ENCODE measurements around the gene AADACL4. TPM values are rescaled to one million over a fixed set of nuclear protein-coding genes. Genes with fewer than 3 reads are reported as not detected.
"Not testable (repeated sequence)": the region's sequence is repeated elsewhere in the genome, so short reads cannot be mapped to it uniquely, and the experiment has no call there.

AADACL4 gene
- total RNA-seq, 4 donors from 2014 or later = not detected

DNA sequence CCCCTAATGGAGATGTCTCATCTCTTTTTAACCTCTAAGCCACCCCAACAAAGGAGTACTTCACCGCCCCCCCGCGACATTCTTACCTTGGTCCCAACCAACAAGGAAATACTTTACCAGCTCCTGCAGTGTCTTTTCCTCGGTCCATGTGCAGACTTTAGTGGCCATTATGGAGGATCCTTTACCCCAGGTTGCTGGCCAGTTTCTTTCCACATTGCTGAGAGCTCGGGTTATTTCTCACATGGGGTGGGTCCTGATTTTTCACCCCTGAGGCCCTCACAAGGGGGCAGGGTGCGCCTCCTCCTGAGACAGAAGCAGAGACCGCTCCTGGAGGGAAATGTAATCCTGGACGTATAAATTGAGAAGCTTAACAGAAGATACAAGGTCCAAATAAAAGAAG, 69.0 kb downstream of the AADACL4 start:
- no peak overlapping the region for H3K4me3 ChIP-seq

DNA sequence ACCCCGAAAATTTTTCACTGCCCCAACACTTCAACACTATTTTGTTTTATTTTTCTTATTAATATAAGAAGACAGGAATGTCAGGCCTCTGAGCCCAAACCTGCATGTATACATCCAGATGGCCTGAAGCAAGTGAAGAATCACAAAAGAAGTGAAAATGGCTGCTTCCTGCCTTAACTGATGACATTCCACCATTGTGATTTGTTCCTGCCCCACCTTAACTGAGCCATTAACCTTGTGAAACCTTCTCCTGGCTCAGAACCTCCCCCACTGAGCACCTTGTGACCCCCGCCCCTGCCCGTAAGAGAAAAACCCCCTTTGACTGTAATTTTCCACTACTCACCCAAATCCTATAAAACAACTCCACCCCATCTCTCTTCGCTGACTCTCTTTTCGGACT, 69.8 kb downstream of the AADACL4 start:
- 84 to 89% methylated on average over 3 to 5 of the region's 5 CpGs for WGBS, 2 donors (ENCODE audit: low coverage in 1 of 2)
- H3K27me3 ChIP-seq; intact Hi-C loops (cut with DNase I; ENCODE audit: low total_unique reads); in situ Hi-C loops (cut with MboI; ENCODE audit: low pct_ligation_motif_present in 1 of 4, low pct_unique_long_range_greater_than_20kb in 1 of 4, low sequenced_read_pairs in 3 of 4); H3K27ac ChIP-seq; H3K9me3 ChIP-seq; H3K4me1 ChIP-seq; DNase-seq; H3K36me3 ChIP-seq; H3K4me3 ChIP-seq: not testable (repeated sequence)

More for the DNA sequence above, 69.0 kb downstream of the AADACL4 start:
- intact Hi-C loops (cut with DNase I; ENCODE audit: low total_unique reads) = no loop called here
- H3K36me3 ChIP-seq = no peaks in the 10 kb centered on the region
- WGBS, 2 donors (ENCODE audit: low coverage in 1 of 2) = 82 to 92% methylated on average over 3 to 8 of the region's 8 CpGs
- in situ Hi-C loops (cut with MboI; ENCODE audit: low pct_ligation_motif_present in 1 of 4, low pct_unique_long_range_greater_than_20kb in 1 of 4, low sequenced_read_pairs in 3 of 4) = no loop called here
- H3K27me3 ChIP-seq = no peaks in the 10 kb centered on the region
- DNase-seq = no peak
- no peak overlapping the region for H3K27ac ChIP-seq
- H3K4me1 ChIP-seq = no peaks in the 10 kb centered on the region
- no peaks in the 10 kb centered on the region for H3K9me3 ChIP-seq
- TF ChIP-seq POLR2AphosphoS5 (IDR thresholded peaks at IDR 0.05) = no peak
- TF ChIP-seq POLR2A (IDR thresholded peaks at IDR 0.05) = no peak
- TF ChIP-seq, protein P1, sequence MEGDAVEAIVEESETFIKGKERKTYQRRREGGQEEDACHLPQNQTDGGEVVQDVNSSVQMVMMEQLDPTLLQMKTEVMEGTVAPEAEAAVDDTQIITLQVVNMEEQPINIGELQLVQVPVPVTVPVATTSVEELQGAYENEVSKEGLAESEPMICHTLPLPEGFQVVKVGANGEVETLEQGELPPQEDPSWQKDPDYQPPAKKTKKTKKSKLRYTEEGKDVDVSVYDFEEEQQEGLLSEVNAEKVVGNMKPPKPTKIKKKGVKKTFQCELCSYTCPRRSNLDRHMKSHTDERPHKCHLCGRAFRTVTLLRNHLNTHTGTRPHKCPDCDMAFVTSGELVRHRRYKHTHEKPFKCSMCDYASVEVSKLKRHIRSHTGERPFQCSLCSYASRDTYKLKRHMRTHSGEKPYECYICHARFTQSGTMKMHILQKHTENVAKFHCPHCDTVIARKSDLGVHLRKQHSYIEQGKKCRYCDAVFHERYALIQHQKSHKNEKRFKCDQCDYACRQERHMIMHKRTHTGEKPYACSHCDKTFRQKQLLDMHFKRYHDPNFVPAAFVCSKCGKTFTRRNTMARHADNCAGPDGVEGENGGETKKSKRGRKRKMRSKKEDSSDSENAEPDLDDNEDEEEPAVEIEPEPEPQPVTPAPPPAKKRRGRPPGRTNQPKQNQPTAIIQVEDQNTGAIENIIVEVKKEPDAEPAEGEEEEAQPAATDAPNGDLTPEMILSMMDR (IDR thresholded peaks at IDR 0.05) = no peak
- TF ChIP-seq EP300 (IDR thresholded peaks at IDR 0.05; ENCODE audit: low read depth) = no peak

DNA sequence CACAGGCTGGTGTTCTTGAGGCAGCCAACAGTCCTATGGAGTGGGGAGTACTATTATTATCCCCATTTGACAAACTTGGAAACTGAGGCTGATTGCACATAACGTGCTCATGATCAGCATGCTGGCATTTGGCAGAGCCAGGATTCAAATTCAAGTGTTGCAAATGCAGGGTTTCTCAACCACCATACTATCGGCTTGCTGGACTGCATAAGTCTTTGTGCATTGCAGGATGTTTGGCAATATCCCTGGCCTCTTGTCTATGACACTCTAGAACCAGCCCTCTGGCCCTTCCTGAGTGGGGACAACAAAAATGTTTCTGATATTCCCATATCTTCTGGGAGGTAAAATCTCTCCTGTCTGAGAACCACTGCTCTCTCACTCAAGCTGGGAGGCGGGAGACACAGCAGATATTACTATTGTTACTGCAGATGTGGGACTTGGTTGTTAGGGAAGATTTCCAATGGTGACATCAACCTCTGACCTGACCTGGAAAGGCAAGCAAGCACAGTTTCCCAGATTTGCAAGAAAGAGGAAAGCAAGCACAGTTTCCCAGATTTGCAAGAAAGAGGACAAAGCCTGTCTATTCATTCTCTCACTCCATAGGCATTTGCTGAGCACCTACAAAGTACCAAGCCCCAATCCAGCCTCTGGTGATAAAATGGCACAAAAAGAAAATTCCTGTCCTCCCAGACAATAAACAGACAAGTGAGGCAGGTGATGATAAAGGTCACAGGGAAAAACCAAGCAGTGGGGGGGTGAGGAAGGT, 71.0 kb downstream of the AADACL4 start:
- intact Hi-C loops (cut with DNase I; ENCODE audit: low total_unique reads) = no loop called here
- in situ Hi-C loops (cut with MboI; ENCODE audit: low pct_ligation_motif_present in 1 of 4, low pct_unique_long_range_greater_than_20kb in 1 of 4, low sequenced_read_pairs in 3 of 4) = no loop called here
- no peaks in the 10 kb centered on the region for H3K9me3 ChIP-seq

DNA sequence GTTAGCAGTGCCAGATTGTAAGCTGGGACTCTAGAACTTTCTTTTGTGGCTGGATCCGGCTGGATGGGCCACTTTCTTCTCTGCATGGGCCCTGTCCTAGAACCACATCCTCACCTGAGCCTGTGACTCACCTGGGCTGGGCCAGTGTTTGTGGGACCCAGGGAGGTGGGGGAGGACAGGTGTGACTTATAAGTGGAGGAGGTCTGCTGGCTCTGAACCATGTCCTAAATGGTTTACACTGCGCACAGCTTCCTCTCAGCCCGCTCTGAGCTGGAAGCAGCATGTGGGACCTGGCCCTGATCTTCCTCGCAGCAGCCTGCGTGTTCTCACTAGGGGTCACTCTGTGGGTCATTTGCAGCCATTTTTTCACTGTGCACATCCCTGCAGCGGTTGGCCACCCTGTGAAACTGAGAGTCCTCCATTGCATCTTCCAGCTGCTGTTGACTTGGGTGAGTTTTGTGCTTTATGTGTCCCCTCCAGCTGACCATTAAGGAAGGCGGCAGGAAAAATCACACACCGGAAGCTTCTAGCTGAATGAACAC, 72.1 kb downstream of the AADACL4 start, which contains the start of gene AADACL3:
AADACL3 (plus strand) TSS at position 215 of the 542 bp plus-strand sequence; CDS start at position 282, 67 bp downstream.
- Histone ChIP-seq H3K4me3 (no peak within 1 kb of the TSS), H3K9me3 (no peaks in the 10 kb centered on the region), H3K36me3 (no peaks in the 10 kb centered on the region), H3K27ac (no peak within 1 kb of the TSS), H3K4me1 (no peaks in the 10 kb centered on the region), H3K27me3 (no peaks in the 10 kb centered on the region)
- in situ Hi-C loops (cut with MboI; ENCODE audit: low pct_ligation_motif_present in 1 of 4, low pct_unique_long_range_greater_than_20kb in 1 of 4, low sequenced_read_pairs in 3 of 4) (no loop called here), intact Hi-C loops (cut with DNase I; ENCODE audit: low total_unique reads) (no loop called here)
- 83% methylated on average over 8 of the region's 8 CpGs; no CpG with 5 or more reads in 1 of the 2 donors for WGBS, 2 donors (ENCODE audit: low coverage in 1 of 2)
- no peak for DNase-seq
- TF ChIP-seq EP300 (IDR thresholded peaks at IDR 0.05; ENCODE audit: low read depth) (no peak), POLR2AphosphoS5 (IDR thresholded peaks at IDR 0.05) (no peak), POLR2A (IDR thresholded peaks at IDR 0.05) (no peak)

More for the DNA sequence above, 71.0 kb downstream of the AADACL4 start:
- no peak overlapping the region for H3K27ac ChIP-seq
- H3K36me3 ChIP-seq = no peaks in the 10 kb centered on the region
- no peaks in the 10 kb centered on the region for H3K27me3 ChIP-seq
- no peaks in the 10 kb centered on the region for H3K4me1 ChIP-seq
- WGBS, 2 donors (ENCODE audit: low coverage in 1 of 2) = 80% methylated on average over 3 of the region's 3 CpGs; no CpG with 5 or more reads in 1 of the 2 donors
- no peak for DNase-seq
- TF ChIP-seq POLR2AphosphoS5 (IDR thresholded peaks at IDR 0.05) (no peak), POLR2A (IDR thresholded peaks at IDR 0.05) (no peak), EP300 (IDR thresholded peaks at IDR 0.05; ENCODE audit: low read depth) (no peak)
- TF ChIP-seq, protein P1 (IDR thresholded peaks at IDR 0.05) = no peak
- no peak overlapping the region for H3K4me3 ChIP-seq

Small RNAs within 50 kb of the gene (small RNA-seq; reads per million reads assigned to genes)
- gene AC244670.1 = 0 reads per million in 4 donors

Other genes starting within 250 kb of the AADACL4 start
- 100 to 1,000 TPM in 2 of 4 donors, 10 to 100 TPM in 2; 55.3 to 122 (median 103) TPM for gene DHRS3, start 25.9 kb upstream of the AADACL4 start, total RNA-seq
- gene AADACL3, start 72.0 kb downstream of the AADACL4 start, total RNA-seq = not detected
- not detected for gene CFAP107, start 102.1 kb downstream of the AADACL4 start, total RNA-seq
- gene PRAMEF12, start 129.7 kb downstream of the AADACL4 start, total RNA-seq = not detected
- not detected for gene PRAMEF1, start 147.3 kb downstream of the AADACL4 start, total RNA-seq
- gene PRAMEF11, start 187.3 kb downstream of the AADACL4 start, total RNA-seq = not detected
- gene HNRNPCL1, start 204.6 kb downstream of the AADACL4 start, total RNA-seq = not detected
- gene PRAMEF2, start 213.0 kb downstream of the AADACL4 start, total RNA-seq = not detected
- not detected for gene PRAMEF4, start 242.1 kb downstream of the AADACL4 start, total RNA-seq

Measured in transverse colon (tissue), 4 donors.